Measurements from ENCODE around the gene DNAH2. TPM values are rescaled to one million over a fixed set of nuclear protein-coding genes. Genes with fewer than 3 reads are reported as not detected.

DNAH2 gene
- total and polyA plus RNA-seq, 2 donors (not counting 3 experiments of a cell fraction or from before 2014, with no cell fraction given): 0.10 to 0.11 TPM

- dilution Hi-C loops (cut with MboI; ENCODE audit: extremely low pct_ligation_motif_present, low sequenced_read_pairs): no loop called here
Measured at GRCh38 chr17:7831233-7831632, 113.7 kb downstream of the DNAH2 start.

More at GRCh38 chr17:7831233-7831632, 113.7 kb downstream of the DNAH2 start:
- no TSS peak for BruUV-seq (replicated peaks)
- Histone ChIP-seq H3K4me2 (ENCODE audit: insufficient read depth, low read length) (no peak overlapping the region), H3K27ac (ENCODE audit: insufficient read depth, low read depth, low read length) (no peak overlapping the region), H3K27me3 (ENCODE audit: control insufficient read depth in 2 of 2, insufficient read depth in 2 of 2, low read length in 2 of 2) (peaks cover 3 to 4% of the 10 kb centered on the region in 2 experiments), H4K20me1 (replicated peaks; ENCODE audit: control insufficient read depth, extremely low read depth, insufficient read depth, low read length) (no peaks in the 10 kb centered on the region), H3K4me3 (replicated peaks in 1 of 3; ENCODE audit: insufficient read depth in 1 of 3, low read depth in 1 of 3, low read length in 3 of 3) (no peak overlapping the region), H3K4me1 (ENCODE audit: control insufficient read depth, extremely low read depth, insufficient read depth, low read length) (peaks cover 12% of the 10 kb centered on the region), H3K9me1 (replicated peaks; ENCODE audit: control insufficient read depth, extremely low read depth, insufficient read depth, low read length) (no peaks in the 10 kb centered on the region), H2AFZ (ENCODE audit: low read depth, low read length) (no peak overlapping the region), H3K9ac (replicated peaks; ENCODE audit: extremely low read depth, insufficient read depth, low read length) (no peak overlapping the region), H3K36me3 (ENCODE audit: control insufficient read depth in 2 of 2, extremely low read depth in 1 of 2, insufficient read depth in 2 of 2, low read length in 2 of 2) (no peaks in the 10 kb centered on the region), H3K9me3 (replicated peaks; ENCODE audit: control insufficient read depth, insufficient read depth, low read length) (no peaks in the 10 kb centered on the region), H3K79me2 (ENCODE audit: control insufficient read depth, insufficient read depth, low read length) (no peaks in the 10 kb centered on the region)
- TF ChIP-seq POLR2A (IDR thresholded peaks at IDR 0.05; ENCODE audit: low read depth, low read length) (no peak), MYC (IDR thresholded peaks at IDR 0.05; ENCODE audit: low read depth, low read length) (no peak), CTCF (IDR thresholded peaks at IDR 0.05; ENCODE audit: extremely low read depth in 1 of 2, insufficient read depth in 1 of 2, low read depth in 1 of 2, low read length in 2 of 2) (no peak), FOS (IDR thresholded peaks at IDR 0.05; ENCODE audit: borderline replicate concordance, insufficient read depth, low read length) (no peak), MAX (IDR thresholded peaks at IDR 0.05; ENCODE audit: insufficient read depth, insufficient read length) (no peak), GATA2 (IDR thresholded peaks at IDR 0.05; ENCODE audit: insufficient read depth, insufficient read length, low read depth, low read length) (no peak), JUN (IDR thresholded peaks at IDR 0.05; ENCODE audit: borderline replicate concordance, insufficient read depth, insufficient read length, low read depth) (no peak), EZH2 (IDR thresholded peaks at IDR 0.05; ENCODE audit: borderline replicate concordance, low read depth, low read length, severe bottlenecking) (no peak), POLR2AphosphoS5 (IDR thresholded peaks at IDR 0.05; ENCODE audit: insufficient read depth, low read depth, low read length) (no peak)
- DNase-seq (ENCODE audit: low read depth, low spot score) (no peak), FAIRE-seq (no peak)
- ChIA-PET CTCF (interaction anchor here (0.8 to 5.8 kb wide), 3 partner anchors 10 to 159 kb away, joined by 3 to 29 read pairs (median 3); no protein-coding TSS in a partner anchor), POLR2A (no interaction called here)
- intact Hi-C loops (cut with micrococcal nuclease): no loop called here
